Stimulated activated CD4-positive, alpha-beta T cell treated with anti-CD3 and anti-CD28 coated beads, Interleukin-2, amount 100 ng/mL, for 48 hours (primary cell): Measurements from ENCODE around the gene RFT1.
A peak's percentile ranks its signal among the peaks of the same experiment; 100 is the strongest.

Experiments
- DNase-seq, 2 donors: peaks; one replicate each; pipeline ENCODE4 v3.0.0-alpha.2; 2020

RFT1 gene

GRCh38 chr3:53147903-53148400 lies 17.7 kb upstream of the RFT1 start:
- no peak for DNase-seq

- DNase-seq: no peak
Observed at GRCh38 chr3:53147151-53147902, 17.1 kb upstream of the RFT1 start.

GRCh38 chr3:53146319-53146891 lies 16.2 kb upstream of the RFT1 start:
- no peak for DNase-seq

GRCh38 chr3:53145713-53146080 lies 15.5 kb upstream of the RFT1 start:
- no peak for DNase-seq

GRCh38 chr3:53144862-53145712 lies 14.9 kb upstream of the RFT1 start:
- DNase-seq: no peak

- no peak for DNase-seq
Observed at GRCh38 chr3:53144446-53144845, 14.2 kb upstream of the RFT1 start.

- no peak for DNase-seq
Observed at GRCh38 chr3:53142986-53143385, 12.8 kb upstream of the RFT1 start.

GRCh38 chr3:53140847-53141845 lies 10.9 kb upstream of the RFT1 start:
- DNase-seq: no peak

- no peak for DNase-seq
Observed at GRCh38 chr3:53139906-53140846, 9.9 kb upstream of the RFT1 start.

GRCh38 chr3:53137835-53138446 lies 7.7 kb upstream of the RFT1 start:
- DNase-seq: no peak

GRCh38 chr3:53137221-53137620 lies 7.0 kb upstream of the RFT1 start:
- no peak for DNase-seq

- peak; percentile 52 to 58 for DNase-seq
Observed at GRCh38 chr3:53134631-53135232, 4.5 kb upstream of the RFT1 start.

- no peak for DNase-seq
Observed at GRCh38 chr3:53132347-53132746, 2.1 kb upstream of the RFT1 start.

- DNase-seq: no peak
Observed at GRCh38 chr3:53131096-53131495, 861 bp upstream of the RFT1 start.

- DNase-seq: no peak
Observed at GRCh38 chr3:53129344-53129743, 891 bp downstream of the RFT1 start.

- DNase-seq: no peak
Observed at GRCh38 chr3:53126601-53127000, 3.6 kb downstream of the RFT1 start.

GRCh38 chr3:53123953-53124352 lies 6.3 kb downstream of the RFT1 start:
- no peak for DNase-seq

- no peak for DNase-seq
Observed at GRCh38 chr3:53123510-53123909, 6.7 kb downstream of the RFT1 start.

- DNase-seq: no peak
Observed at GRCh38 chr3:53122933-53123305, 7.3 kb downstream of the RFT1 start.

- no peak for DNase-seq
Observed at GRCh38 chr3:53122255-53122932, 7.8 kb downstream of the RFT1 start.
